Measurements from ENCODE around the gene NAPB.
"Not testable (repeated sequence)": the region's sequence is repeated elsewhere in the genome, so short reads cannot be mapped to it uniquely, and the experiment has no call there.

NAPB gene

DNA sequence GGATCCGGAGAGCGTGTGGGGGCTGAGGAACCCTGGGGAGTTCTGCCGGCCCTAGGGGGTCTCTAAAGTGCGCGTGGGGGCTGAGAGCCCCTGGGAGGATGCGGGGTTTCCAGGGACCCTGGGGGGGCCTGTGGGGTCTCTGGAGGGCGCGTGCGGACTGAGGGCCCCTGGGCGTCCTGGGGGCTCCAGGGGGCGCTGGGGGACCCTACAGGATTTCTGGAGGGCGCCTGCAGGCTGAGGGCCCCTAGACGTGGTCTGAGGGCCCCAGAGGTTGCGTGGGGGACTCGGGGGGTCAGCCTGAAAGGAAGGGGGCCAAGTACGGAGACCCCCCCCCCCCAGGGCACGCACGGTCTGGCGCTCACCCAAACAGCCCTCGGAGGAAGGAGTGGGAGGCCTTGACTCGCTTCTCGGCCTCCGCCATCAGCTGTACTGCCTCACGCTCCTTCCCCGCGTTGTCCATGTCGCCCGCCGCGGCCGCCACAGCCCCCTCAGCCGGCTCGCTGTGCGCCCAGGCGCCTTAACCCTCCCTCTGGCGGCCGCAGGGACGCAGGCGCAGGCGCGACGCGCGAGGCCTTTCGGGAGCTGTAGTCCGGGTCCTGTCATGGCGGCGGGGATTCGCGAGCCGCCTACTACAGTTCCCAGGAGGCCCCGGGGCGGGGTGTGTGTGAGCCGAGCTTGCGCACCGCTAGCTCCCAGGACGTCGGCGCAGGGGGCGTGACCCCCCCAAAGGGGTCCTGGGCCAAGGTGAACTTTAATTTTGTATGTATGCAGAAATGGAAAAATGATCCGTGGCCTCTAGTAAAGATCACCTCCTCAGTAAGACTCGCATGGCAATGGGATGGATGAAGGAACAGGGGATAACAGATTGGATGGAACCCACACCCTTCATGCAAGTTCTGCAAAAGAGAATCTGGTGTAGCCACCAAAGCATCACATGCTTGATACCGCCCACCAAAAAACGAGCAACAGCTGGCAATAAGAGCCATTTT is at the start of gene NAPB:
Gene NAPB (minus strand): TSS at position 546 of the 989 bp plus-strand sequence. CDS start 86 bp downstream, at position 460.
- FAIRE-seq = peak; percentile 94
- peak; percentile 87 for DNase-seq (ENCODE audit: extremely low spot score, insufficient read length, low read depth)

DNA sequence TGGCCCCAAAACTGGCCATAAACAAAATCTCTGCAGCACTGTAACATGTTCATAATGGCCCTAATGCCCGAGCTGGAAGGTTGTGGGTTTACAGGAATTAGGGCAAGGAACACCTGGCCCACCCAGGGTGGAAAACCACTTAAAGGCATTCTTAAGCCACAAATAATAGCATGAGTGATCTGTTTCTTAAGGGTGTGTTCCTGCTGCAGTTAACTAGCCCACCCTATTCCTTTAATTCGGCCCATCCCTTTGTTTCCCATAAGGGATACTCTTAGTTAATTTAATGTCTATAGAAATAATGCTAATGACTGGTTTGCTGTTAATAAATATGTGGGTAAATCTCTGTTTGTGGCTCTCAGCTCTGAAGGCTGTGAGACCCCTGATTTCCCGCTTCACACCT is 45.7 kb upstream of the NAPB start:
- FAIRE-seq; DNase-seq (ENCODE audit: extremely low spot score, insufficient read length, low read depth): not testable (repeated sequence)

DNA sequence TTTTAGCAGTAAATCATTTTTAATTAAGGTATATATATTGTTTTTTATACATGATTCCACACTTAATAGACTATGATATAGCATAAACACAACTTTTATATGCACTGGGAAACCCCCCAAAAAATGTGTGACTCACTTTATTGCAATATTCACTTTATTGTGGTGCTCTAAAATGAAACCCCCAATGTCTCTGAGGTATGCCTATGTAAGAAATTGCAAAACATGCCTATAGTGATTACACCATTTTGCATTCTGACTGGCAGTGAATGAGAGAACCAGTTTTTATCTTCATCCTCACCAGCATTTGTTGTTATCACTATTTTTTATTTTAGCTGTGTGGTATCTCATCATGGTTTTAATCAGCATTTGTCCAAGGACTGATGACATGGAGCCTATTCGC is 39.9 kb upstream of the NAPB start:
- DNase-seq (ENCODE audit: extremely low spot score, insufficient read length, low read depth) (no peak), FAIRE-seq (no peak)

DNA sequence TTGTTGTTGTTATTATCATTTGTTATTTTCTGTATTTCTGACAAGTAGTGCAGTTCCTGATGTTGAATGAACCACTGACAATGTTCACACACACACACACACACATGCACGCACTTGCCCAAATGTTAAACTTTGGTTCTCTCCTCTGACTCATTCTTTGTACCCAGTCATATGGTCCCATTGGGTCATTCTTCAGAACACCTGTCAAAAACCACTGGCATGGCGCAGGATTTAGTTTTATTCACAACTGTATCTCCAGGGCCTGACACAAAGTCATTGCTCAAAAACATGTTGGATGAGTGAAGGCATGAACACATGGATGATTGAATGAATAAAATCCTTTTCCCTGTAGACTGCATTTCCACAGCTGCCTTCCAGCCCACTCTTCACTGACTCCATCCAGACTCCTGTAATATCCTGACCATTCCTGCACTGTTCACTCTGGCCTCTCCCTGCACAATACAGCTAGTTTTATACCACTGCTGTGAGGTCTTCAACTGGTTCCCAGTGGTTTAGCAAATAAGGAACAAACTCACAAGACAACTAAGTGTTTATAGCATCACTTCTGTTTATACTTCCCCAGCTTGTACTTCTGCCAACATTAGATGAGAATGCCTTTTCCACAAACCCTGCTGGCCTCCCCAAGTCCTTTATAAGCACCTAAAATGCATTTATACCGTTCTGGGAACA is 38.3 kb upstream of the NAPB start:
- no peak for FAIRE-seq
- DNase-seq (ENCODE audit: extremely low spot score, insufficient read length, low read depth) = no peak

DNA sequence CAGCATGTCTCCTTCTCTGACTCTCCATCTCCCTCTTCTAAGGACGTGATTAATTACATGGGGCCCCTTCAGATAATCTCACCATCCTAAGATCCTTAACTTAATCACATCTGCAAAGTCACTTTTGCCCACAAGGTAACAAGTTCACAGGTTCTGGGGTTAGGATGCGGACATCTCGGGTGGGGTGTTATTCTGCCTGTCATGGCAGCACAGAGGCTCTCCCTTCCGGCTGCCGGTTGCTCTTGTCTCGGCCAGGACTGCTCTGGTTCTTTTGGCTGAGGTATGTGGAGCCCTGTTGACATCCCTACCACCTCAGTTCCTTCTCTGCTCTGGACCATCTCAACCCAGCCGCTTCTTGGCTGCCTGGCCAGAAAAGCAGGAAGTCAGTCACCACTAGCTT is 35.6 kb upstream of the NAPB start:
- FAIRE-seq (no peak), DNase-seq (ENCODE audit: extremely low spot score, insufficient read length, low read depth) (no peak)

DNA sequence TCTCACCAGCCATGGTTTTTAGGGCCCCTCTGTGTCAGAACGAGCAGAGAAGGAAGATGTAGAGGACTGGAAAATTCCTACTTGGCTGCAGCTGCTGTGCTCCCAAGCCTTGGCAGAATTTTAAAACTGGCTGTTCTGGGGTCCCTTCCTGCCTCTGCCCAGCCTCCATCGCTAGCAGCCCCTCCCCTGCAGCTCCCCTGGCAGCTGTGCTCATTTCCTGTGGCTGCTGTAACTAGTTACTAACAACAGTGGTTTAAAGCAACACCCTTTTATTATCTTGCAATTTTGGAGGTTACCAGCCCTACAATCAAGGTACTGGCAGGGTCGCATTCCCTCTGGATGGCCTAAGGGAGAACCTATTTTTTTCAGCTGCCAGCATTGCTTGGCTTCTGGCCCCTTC is 35.1 kb upstream of the NAPB start:
- DNase-seq (ENCODE audit: extremely low spot score, insufficient read length, low read depth) = no peak
- FAIRE-seq = no peak

DNA sequence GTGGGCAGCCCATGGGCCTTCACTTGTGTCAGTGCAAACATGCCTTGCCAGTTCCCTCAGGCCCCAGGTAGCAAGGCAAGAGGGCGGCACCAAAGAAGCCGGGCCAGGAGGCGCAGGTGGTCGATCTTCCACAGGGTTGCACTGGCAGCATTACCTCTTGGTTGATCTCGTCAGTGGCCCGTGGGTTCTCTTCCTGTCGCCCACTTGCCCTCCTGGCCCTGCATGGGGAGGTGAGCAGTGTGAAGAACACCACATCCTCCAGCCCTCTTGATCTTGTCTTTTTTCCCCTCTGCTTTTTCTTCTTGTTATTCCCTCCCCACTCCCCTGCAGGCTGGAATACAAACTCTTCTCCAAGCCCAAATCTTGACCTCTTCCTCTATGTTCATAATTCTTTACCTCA is 34.4 kb upstream of the NAPB start:
- FAIRE-seq (no peak), DNase-seq (ENCODE audit: extremely low spot score, insufficient read length, low read depth) (no peak)

DNA sequence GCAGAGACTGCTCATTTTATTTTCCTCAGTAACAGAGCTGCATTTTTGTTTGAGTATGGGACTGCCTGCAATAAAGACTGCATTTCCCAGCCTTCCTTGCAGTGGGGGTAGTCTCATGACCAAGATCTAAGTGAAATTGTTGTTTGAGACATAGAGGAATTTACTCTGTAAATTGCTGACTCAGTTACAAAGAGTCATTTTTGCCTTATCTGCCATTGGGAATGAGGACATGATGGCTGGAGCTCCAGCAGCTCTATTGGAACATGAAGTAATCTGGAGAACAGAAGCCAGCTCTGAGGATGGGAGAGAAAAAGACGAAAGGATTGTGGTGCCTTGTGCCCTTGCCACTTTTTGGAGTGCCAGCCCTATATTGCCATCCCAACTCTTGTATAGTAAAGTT is 33.5 kb upstream of the NAPB start:
- no peak for DNase-seq (ENCODE audit: extremely low spot score, insufficient read length, low read depth)
- FAIRE-seq = no peak

DNA sequence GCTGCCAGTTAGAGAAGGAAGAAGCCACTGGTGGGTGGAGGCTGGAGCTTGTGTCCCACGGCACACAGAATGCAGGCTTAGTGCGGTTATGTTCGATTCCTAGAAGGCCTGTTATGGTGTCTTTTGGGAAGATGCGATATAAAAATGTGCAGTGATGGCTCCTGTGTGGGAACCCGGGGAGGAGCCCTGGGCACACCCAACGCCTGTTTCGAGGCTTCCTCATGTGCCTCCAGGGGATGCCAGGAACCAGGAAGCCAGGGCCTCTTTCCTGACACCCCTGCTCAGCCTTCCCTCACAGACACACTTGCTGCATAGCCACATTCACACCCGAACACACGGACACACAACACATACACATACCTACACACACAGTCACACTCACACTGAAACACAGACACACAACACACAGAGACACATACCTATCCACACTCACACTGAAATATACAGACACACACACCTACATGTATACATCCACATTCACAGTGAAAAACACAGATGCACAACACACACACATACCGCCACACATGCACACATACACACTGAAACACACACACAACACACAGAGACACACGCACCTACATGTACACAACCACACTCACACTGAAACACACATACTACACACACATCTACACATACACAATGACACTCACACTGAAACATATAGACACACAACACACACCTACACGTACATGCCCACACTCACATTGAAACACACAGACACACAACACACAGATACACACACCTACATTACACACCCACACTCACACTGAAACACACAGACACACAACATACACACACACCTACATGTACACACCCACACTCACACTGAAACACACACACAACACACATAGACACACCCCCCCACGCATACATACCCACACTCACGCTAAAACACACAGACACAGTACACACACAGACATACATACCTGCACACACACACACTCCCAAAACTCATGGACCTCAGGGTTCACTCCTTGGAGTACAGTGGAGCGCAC is 32.6 kb upstream of the NAPB start:
- DNase-seq (ENCODE audit: extremely low spot score, insufficient read length, low read depth) (no peak), FAIRE-seq (no peak)

DNA sequence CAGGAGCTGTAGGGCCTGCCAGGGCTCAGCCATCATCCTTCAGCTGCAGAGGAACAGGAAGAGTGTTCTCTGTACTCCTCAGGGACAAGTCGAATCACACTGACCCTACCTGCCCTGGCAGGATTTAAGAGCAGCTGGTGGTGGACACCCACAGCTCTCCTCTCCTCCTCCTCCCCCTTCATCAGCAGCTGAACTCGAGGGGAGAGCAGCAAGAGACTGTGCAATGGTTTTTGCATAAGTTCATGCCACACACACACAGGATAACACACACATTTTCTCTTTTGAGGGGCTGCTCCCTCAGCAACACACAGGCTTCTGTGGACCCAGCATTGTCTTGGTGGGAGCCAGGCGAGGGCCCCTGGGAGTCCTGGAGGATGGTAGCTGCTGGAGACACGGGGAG is 31.5 kb upstream of the NAPB start, which contains the start of gene CST11:
Gene CST11 (minus strand): TSS at position 101 of the 400 bp plus-strand sequence. CDS start 65 bp downstream, at position 36.
- no peak for DNase-seq (ENCODE audit: extremely low spot score, insufficient read length, low read depth)
- FAIRE-seq = no peak

DNA sequence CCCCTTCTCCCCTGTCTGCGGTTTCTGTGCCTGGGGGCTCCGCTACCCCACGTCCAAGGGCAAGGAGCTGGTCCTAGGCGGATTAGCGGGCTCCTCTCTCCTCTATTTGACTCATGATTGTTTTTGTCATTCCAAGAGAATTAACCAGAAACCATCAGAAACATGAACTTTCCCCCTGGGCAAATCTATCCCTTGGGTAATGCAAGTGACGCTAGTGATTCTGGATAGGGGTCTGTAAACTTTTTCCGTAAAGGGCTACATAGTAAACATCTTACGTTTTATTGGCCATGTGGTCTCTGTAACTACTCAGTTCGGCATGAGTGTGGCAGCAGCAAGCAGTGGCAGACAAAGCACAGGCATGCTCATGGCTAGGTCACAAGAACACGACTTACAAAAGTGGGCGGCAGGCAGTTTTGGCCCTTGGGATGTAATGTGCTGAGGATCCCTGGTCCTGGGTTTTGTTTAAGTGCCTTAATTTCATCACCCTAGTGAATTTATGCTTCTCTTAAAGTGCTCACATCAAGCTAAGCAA is 30.7 kb upstream of the NAPB start:
- no peak for DNase-seq (ENCODE audit: extremely low spot score, insufficient read length, low read depth)
- no peak for FAIRE-seq

DNA sequence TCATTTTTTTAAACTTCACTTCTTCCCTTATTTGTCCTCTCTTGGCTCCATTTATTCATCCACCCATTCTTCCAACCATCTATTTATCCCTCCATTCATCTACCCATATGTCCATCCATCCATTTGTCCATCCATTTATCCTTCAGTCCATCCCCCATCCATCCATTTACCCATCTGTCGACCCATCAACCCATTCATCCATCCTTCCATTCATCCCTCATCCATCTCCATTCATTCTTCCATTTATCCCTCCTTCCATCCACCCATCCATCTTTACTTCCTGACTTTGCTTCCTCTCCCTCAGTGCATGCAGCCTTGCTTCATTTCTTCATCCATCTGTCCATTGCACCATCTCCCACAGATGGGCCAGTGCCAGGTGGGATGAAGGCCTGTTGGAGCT is 29.6 kb upstream of the NAPB start:
- FAIRE-seq (no peak), DNase-seq (ENCODE audit: extremely low spot score, insufficient read length, low read depth) (no peak)

DNA sequence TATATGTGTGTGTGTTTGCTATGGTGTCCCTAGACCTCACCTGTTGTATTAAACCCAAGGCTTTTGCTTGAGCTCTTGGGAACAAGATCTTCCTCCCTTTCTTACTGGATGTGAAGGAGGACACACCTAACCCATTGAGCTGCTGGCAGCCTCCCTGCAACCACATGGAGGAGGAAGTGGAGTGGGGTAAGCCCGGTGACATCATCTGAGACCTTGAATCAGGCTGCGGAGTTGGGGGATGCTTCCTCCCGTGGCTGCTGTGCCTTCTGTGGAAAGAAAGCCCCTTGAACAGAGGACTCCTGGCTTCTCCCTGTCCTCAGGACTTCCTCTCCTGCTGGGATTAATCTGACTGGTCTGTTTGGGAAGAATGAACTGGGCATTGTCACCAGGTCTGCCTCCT is 28.1 kb upstream of the NAPB start:
- DNase-seq (ENCODE audit: extremely low spot score, insufficient read length, low read depth) = no peak

DNA sequence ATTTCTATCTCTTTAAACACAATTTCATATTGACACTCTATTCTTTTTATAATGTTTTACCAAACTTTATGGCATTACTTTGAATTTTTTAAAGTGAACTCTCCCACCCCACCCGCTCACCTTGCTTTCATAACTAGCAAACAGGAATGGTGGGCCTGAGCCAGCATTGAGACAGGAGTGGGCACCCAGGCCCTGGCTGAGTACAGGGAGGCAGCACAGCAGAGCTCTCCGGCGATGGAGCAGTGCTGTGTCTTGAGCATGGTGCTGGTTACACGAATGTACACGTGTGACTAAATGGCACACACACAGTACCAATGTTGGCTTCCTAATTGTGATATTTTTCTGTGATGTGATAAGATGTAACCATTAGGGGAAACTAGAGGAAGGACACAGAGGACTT is 26.9 kb upstream of the NAPB start:
- no peak for FAIRE-seq
- no peak for DNase-seq (ENCODE audit: extremely low spot score, insufficient read length, low read depth)

More for the DNA sequence above, 28.1 kb upstream of the NAPB start:
- no peak for FAIRE-seq

DNA sequence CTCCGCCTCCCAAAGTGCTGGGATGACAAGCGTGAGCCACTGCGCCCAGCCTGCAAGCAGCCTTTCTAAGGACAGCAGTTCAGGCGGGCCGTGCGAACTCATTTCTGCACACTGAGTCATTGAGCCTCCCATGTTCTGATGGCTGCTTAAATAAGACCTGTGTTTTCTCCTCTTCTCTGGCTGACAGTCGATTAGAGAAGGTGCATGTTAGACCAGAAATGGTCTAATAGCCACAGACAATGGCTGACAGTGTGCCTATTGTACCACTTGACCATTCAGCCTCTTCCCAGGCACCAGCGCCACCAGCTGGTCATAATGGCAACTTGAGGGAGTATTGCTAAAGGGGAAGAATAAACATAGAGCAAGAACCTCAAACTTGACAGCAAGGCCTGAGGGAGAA is 25.2 kb upstream of the NAPB start:
- no peak for DNase-seq (ENCODE audit: extremely low spot score, insufficient read length, low read depth)
- peak; percentile 18 for FAIRE-seq

DNA sequence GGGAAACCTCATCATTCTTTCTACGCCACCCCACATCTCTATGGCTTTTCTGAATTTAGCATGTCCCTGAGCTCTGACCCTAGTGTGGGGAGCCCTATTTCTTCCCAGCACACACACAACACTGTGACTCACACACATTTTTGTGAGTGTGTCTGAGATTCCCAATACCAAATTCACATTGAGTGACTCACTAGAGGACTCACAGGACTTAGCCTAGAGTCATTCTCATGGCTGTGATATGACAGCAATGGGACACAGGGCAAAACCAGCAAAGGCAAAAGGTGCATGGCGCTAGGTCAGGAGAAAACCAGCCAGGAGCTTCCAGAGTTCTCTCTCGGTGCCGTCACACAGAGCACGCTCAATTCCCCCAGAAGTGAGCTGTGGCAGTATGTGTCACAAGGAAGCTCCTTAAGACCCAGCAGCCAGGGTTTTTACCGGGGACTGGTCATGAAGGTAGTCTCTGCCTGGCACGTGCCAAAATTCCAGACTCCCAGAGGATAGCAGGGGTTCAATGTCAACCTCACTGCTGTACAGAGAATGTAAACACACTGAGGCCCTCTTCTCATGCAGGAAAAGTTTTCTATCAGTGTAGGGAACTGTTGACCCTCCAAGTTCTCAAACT is 24.4 kb upstream of the NAPB start:
- no peak for FAIRE-seq
- no peak for DNase-seq (ENCODE audit: extremely low spot score, insufficient read length, low read depth)

DNA sequence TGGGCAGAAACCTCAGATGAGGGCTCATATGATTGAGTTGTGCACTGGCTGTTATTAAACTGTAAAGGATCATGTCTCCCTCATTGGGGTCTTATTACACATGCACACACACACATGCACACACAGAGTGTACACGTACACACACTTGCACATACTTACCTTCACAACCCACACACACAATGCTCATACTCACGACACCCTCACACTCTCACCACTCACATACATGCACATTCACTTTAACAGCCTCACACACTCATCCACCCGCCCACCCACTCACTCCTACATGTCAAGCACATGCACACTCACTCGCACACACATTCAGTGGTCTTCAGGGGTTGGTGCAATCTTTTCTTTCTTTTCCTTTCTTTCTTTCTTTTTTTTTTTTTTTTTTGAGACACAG is 23.6 kb upstream of the NAPB start:
- no peak for FAIRE-seq
- no peak for DNase-seq (ENCODE audit: extremely low spot score, insufficient read length, low read depth)

DNA sequence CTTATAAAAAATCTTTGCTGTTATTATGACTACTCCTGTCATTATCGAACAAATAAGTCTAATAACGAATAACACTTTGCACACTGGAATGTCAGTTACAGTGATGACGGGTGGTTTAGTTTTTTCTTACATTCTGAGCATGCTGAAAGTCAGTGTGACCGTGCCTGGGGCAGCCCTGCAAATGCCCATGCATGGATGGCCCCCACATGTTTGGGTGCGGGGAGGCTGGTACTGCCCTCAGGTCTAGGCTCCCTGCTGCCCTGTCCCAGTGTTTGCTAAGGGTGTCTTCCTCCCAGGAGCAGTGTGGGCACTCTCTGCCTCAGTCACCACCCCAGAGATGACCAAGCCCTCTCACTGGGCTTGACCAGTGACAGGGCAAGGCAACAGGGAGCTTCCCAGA is 21.1 kb upstream of the NAPB start:
- FAIRE-seq = no peak

DNA sequence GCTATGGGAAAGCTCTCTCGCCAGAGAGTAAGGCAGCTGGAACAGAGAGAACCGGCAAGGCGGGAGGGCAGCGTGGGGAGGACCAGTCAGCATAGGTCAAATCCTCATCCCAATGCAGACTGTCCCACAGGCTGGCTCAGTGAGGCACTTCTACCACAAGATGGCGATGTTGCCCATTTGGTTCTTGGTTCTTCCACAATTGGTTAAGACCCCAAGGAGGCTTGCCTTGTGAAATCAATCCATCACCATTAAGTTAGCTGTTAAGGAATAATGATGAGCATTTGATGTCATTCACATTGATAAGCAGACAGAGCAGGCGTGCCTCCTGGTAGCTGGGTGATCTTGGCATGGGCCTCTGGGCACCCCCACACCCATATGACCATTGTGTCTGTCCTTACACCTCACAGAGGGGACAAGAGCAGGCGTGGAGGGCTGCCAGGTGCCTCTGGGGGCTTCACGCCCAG is 20.6 kb upstream of the NAPB start:
- DNase-seq (ENCODE audit: extremely low spot score, insufficient read length, low read depth) = peak; percentile 60

More for the DNA sequence above, 21.1 kb upstream of the NAPB start:
- DNase-seq (ENCODE audit: extremely low spot score, insufficient read length, low read depth) = no peak

More for the DNA sequence above, 20.6 kb upstream of the NAPB start:
- FAIRE-seq = peak; percentile 86

Data from GM18507 (cell line).